Thoracic aorta (tissue), 2 donors: Measurements from ENCODE around the gene C6orf136. TPM values are rescaled to one million over a fixed set of nuclear protein-coding genes. Genes with fewer than 3 reads are reported as not detected.

ENCODE experiments used
- ATAC-seq: fragments of 150-250 bp; one replicate; pipeline ENCODE4 v1.8.0; 2017; ENCODE audit warnings: low read depth; ENCODE audit not compliant: insufficient number of reproducible peaks, low FRiP score
- DNase-seq: peaks from one replicate; pipeline ENCODE4 v3.0.0-alpha.2; 2020; ENCODE audit warnings: low spot score
- H3K27ac ChIP-seq, 2 donors: fragments of 200-600 bp; sonication (generic); 1 replicate in 1 of 2; 2 replicates in 1 of 2; pipeline ENCODE4 v1.5.1; 2016; ENCODE audit warnings: mild to moderate bottlenecking in 2 of 2, moderate library complexity in 2 of 2
- H3K27me3 ChIP-seq: fragments of 200-600 bp; sonication (generic); replicated peaks from 2 replicates; pipeline ENCODE4 v1.6.0; 2016; ENCODE audit warnings: mild to moderate bottlenecking; ENCODE audit not compliant: insufficient read depth
- H3K36me3 ChIP-seq: fragments of 200-600 bp; sonication (generic); one replicate; pipeline ENCODE4 v1.5.1; 2016
- H3K4me1 ChIP-seq, 2 donors: fragments of 200-600 bp; sonication (generic); 1 replicate in 1 of 2; 2 replicates in 1 of 2; pipeline versions ENCODE4 v1.5.1 to v1.6.0; 2016; ENCODE audit warnings: low read depth in 2 of 2, mild to moderate bottlenecking in 1 of 2; ENCODE audit not compliant: control insufficient read depth in 1 of 2
- H3K4me3 ChIP-seq: fragments of 200-600 bp; sonication (generic); 2 replicates; pipeline ENCODE4 v1.5.1; 2016; ENCODE audit warnings: mild to moderate bottlenecking
- H3K9me3 ChIP-seq: fragments of 200-600 bp; sonication (generic); 2 replicates; pipeline ENCODE4 v1.5.1; 2016
- CTCF ChIP-seq: fragments of 200-600 bp; sonication (generic); IDR thresholded peaks from one replicate; pipeline ENCODE4 v1.5.1; 2019; ENCODE audit warnings: antibody characterized with exemption
- total RNA-seq, 2 donors: library from RNA; depleted of rRNA; stranded (reverse); fragments of >200 nt; gene quantifications; one replicate each; pipeline versions ENCODE4 v1.1.0 to v1.2.3, GENCODE V29; 2016

The C6orf136 gene
- total RNA-seq, 2 donors from 2014 or later: 17.1 to 30.3 TPM

- H3K27ac ChIP-seq: no peak overlapping the region
- H3K4me3 ChIP-seq: no peak overlapping the region
- peaks cover 53% of the 10 kb centered on the region for H3K36me3 ChIP-seq
- no peaks in the 10 kb centered on the region for H3K27me3 ChIP-seq
- no peak for ATAC-seq
- no peaks in the 10 kb centered on the region for H3K9me3 ChIP-seq
- no peak for TF ChIP-seq CTCF
- DNase-seq: no peak
- H3K4me1 ChIP-seq: no peaks in the 10 kb centered on the region
Measured at GRCh38 chr6:30600451-30600961, 46.4 kb upstream of the C6orf136 start.

GRCh38 chr6:30601436-30601814 lies 45.5 kb upstream of the C6orf136 start:
- no peaks in the 10 kb centered on the region for H3K4me1 ChIP-seq
- no peak for TF ChIP-seq CTCF
- no peaks in the 10 kb centered on the region for H3K9me3 ChIP-seq
- no peak overlapping the region for H3K4me3 ChIP-seq
- ATAC-seq (no peak), DNase-seq (no peak)
- H3K27me3 ChIP-seq: no peaks in the 10 kb centered on the region
- H3K36me3 ChIP-seq: peaks cover 62% of the 10 kb centered on the region
- no peak overlapping the region for H3K27ac ChIP-seq

- H3K27ac ChIP-seq: no peak overlapping the region
- no peak overlapping the region for H3K4me3 ChIP-seq
- H3K4me1 ChIP-seq: no peaks in the 10 kb centered on the region
- DNase-seq: no peak
- H3K36me3 ChIP-seq: peaks cover 67% of the 10 kb centered on the region
- no peaks in the 10 kb centered on the region for H3K27me3 ChIP-seq
- no peak for ATAC-seq
- H3K9me3 ChIP-seq: no peaks in the 10 kb centered on the region
- no peak for TF ChIP-seq CTCF
Measured at GRCh38 chr6:30601815-30602641, 44.9 kb upstream of the C6orf136 start.

- Histone ChIP-seq H3K27ac (no peak overlapping the region), H3K27me3 (no peaks in the 10 kb centered on the region), H3K4me3 (no peak overlapping the region), H3K4me1 (no peaks in the 10 kb centered on the region), H3K36me3 (peaks cover 82% of the 10 kb centered on the region), H3K9me3 (no peaks in the 10 kb centered on the region)
- TF ChIP-seq CTCF: no peak
- DNase-seq (no peak), ATAC-seq (no peak)
Measured at GRCh38 chr6:30603961-30604360, 43.0 kb upstream of the C6orf136 start.

GRCh38 chr6:30610065-30610464 lies 36.9 kb upstream of the C6orf136 start:
- Histone ChIP-seq H3K36me3 (peaks cover 38% of the 10 kb centered on the region), H3K27ac (no peak overlapping the region), H3K9me3 (no peaks in the 10 kb centered on the region), H3K4me3 (no peak overlapping the region), H3K27me3 (no peaks in the 10 kb centered on the region), H3K4me1 (peaks cover 25 to 52% of the 10 kb centered on the region in 2 donors)
- ATAC-seq (no peak), DNase-seq (no peak)
- no peak for TF ChIP-seq CTCF
